ENCODE results near the gene GSK3A. TPM values are rescaled to one million over a fixed set of nuclear protein-coding genes. Genes with fewer than 3 reads are reported as not detected.
"Not testable (repeated sequence)": the region's sequence is repeated elsewhere in the genome, so short reads cannot be mapped to it uniquely, and the experiment has no call there.

Gene GSK3A
- total RNA-seq, 1 experiment from 2014 or later = 44.6 TPM

DNA sequence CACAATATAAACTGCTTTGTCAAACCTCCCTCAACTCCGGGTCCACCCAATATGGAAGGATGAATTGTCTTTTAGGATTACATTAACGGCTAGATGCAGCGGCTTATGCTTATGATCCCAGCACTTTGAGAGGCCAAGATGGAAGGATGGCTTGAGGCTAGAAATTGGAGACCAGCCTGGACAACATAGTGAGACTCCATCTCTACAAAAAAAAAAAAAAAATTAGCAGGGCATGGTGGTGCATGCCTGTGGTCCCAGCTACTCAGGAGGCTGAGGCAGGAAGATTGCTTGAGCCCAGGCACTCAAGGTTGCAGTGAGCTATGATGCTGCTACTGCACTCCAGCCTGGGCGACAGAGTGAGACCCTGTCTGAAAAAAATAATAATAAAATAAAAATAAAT, 23.7 kb upstream of the GSK3A start:
- intact Hi-C loops (cut with micrococcal nuclease; ENCODE audit: unreplicated experiment); H4K20me1 ChIP-seq (ENCODE audit: insufficient read depth); H3F3A ChIP-seq (ENCODE audit: insufficient read depth, low read depth); DNase-seq; H2AFZ ChIP-seq; H3K4me2 ChIP-seq; H3K27me3 ChIP-seq (ENCODE audit: insufficient read depth, low read depth); CTCF ChIA-PET; H3K27ac ChIP-seq; H3K9me2 ChIP-seq (ENCODE audit: insufficient read depth); BruUV-seq (replicated peaks); H3K4me3 ChIP-seq; H3K9me3 ChIP-seq (ENCODE audit: insufficient read depth, low read depth); H3K36me3 ChIP-seq (ENCODE audit: low read depth): not testable (repeated sequence)
- H3K79me2 ChIP-seq (ENCODE audit: low read depth) = peaks cover 14% of the 10 kb centered on the region
- H3K4me1 ChIP-seq (replicated peaks; ENCODE audit: insufficient read depth) = peaks cover 20% of the 10 kb centered on the region
- POLR2A ChIA-PET (ENCODE audit: unreplicated experiment) = interaction anchor here (0.5 to 0.9 kb wide), 2 partner anchors 11 to 23 kb away, joined by 4 to 7 read pairs; no protein-coding TSS in a partner anchor

DNA sequence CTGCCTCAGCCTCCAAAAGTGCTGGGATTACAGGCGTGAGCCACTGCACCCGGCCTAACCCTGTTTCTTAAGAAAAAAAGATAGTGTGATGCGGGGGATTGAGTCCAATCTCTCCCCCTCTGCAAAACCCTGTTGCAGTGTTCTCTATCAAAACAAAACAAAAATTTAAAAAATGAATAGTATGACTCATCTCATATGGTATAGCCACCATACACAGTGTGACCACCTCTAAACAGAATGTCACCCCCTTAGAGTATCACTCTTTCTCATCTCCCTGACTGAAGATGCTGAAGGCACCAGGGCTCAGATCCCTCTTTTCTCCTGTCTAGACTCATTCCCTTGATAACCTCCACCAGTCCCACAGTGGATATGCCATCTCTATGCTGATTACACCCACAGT, 19.4 kb upstream of the GSK3A start:
- ChIA-PET POLR2A (ENCODE audit: unreplicated experiment) (no interaction called here), CTCF (no interaction called here)
- no peaks in the 10 kb centered on the region for H4K20me1 ChIP-seq (ENCODE audit: insufficient read depth)
- H3K79me2 ChIP-seq (ENCODE audit: low read depth) = no peaks in the 10 kb centered on the region
- no peaks in the 10 kb centered on the region for H3K36me3 ChIP-seq (ENCODE audit: low read depth)
- H3K27ac ChIP-seq = no peak overlapping the region
- H3F3A ChIP-seq (ENCODE audit: insufficient read depth, low read depth) = peaks cover 13% of the 10 kb centered on the region
- DNase-seq = no peak
- intact Hi-C loops (cut with micrococcal nuclease; ENCODE audit: unreplicated experiment) = no loop called here
- H2AFZ ChIP-seq = no peak overlapping the region
- H3K9me3 ChIP-seq (ENCODE audit: insufficient read depth, low read depth) = no peaks in the 10 kb centered on the region
- no peak overlapping the region for H3K4me2 ChIP-seq
- TF ChIP-seq, protein P1, sequence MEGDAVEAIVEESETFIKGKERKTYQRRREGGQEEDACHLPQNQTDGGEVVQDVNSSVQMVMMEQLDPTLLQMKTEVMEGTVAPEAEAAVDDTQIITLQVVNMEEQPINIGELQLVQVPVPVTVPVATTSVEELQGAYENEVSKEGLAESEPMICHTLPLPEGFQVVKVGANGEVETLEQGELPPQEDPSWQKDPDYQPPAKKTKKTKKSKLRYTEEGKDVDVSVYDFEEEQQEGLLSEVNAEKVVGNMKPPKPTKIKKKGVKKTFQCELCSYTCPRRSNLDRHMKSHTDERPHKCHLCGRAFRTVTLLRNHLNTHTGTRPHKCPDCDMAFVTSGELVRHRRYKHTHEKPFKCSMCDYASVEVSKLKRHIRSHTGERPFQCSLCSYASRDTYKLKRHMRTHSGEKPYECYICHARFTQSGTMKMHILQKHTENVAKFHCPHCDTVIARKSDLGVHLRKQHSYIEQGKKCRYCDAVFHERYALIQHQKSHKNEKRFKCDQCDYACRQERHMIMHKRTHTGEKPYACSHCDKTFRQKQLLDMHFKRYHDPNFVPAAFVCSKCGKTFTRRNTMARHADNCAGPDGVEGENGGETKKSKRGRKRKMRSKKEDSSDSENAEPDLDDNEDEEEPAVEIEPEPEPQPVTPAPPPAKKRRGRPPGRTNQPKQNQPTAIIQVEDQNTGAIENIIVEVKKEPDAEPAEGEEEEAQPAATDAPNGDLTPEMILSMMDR (conservative IDR thresholded peaks at IDR 0.05) = no peak
- no peak for TF ChIP-seq EZH2 (IDR thresholded peaks at IDR 0.05; ENCODE audit: low read depth)
- H3K27me3 ChIP-seq (ENCODE audit: insufficient read depth, low read depth) = no peaks in the 10 kb centered on the region
- no peaks in the 10 kb centered on the region for H3K9me2 ChIP-seq (ENCODE audit: insufficient read depth)
- no peak overlapping the region for H3K4me3 ChIP-seq
- BruUV-seq (replicated peaks) = no TSS peak
- peaks cover 6% of the 10 kb centered on the region; the same call in 1 of the 2 replicates for H3K4me1 ChIP-seq (replicated peaks; ENCODE audit: insufficient read depth)

DNA sequence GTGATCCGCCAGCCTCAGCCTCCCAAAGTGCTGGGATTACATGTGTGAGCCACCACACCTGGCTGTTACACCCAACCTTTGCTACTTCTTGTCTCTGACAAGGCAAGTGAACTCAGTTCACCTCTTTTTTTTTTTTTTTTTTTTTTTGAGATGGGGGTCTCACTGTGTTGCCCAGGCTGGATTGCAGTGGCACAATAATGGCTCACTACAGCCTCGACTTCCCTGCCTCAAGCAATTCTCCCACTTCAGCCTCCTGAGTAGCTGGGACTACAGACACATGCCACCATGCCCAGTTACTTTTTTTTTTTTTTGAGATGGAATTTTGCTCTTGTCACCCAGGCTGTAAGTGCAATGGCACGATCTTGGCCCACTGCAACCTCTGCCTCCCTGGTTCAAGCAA, 15.4 kb upstream of the GSK3A start:
- H3K4me2 ChIP-seq; H4K20me1 ChIP-seq (ENCODE audit: insufficient read depth); DNase-seq; H3K27me3 ChIP-seq (ENCODE audit: insufficient read depth, low read depth); H3K27ac ChIP-seq; H3K36me3 ChIP-seq (ENCODE audit: low read depth); intact Hi-C loops (cut with micrococcal nuclease; ENCODE audit: unreplicated experiment); BruUV-seq (replicated peaks); H3K4me1 ChIP-seq (replicated peaks; ENCODE audit: insufficient read depth); H3K4me3 ChIP-seq; H2AFZ ChIP-seq; H3K9me2 ChIP-seq (ENCODE audit: insufficient read depth); H3K9me3 ChIP-seq (ENCODE audit: insufficient read depth, low read depth): not testable (repeated sequence)
- ChIA-PET POLR2A (ENCODE audit: unreplicated experiment) (interaction anchor here (0.6 kb wide), 1 partner anchor 182 kb away, joined by 4 read pairs; no protein-coding TSS in a partner anchor), CTCF (interaction anchor here (0.7 kb wide), 1 partner anchor 310 kb away, joined by 10 read pairs; no protein-coding TSS in a partner anchor)
- H3F3A ChIP-seq (ENCODE audit: insufficient read depth, low read depth) = peaks cover 18% of the 10 kb centered on the region
- H3K79me2 ChIP-seq (ENCODE audit: low read depth) = peaks cover 17% of the 10 kb centered on the region

DNA sequence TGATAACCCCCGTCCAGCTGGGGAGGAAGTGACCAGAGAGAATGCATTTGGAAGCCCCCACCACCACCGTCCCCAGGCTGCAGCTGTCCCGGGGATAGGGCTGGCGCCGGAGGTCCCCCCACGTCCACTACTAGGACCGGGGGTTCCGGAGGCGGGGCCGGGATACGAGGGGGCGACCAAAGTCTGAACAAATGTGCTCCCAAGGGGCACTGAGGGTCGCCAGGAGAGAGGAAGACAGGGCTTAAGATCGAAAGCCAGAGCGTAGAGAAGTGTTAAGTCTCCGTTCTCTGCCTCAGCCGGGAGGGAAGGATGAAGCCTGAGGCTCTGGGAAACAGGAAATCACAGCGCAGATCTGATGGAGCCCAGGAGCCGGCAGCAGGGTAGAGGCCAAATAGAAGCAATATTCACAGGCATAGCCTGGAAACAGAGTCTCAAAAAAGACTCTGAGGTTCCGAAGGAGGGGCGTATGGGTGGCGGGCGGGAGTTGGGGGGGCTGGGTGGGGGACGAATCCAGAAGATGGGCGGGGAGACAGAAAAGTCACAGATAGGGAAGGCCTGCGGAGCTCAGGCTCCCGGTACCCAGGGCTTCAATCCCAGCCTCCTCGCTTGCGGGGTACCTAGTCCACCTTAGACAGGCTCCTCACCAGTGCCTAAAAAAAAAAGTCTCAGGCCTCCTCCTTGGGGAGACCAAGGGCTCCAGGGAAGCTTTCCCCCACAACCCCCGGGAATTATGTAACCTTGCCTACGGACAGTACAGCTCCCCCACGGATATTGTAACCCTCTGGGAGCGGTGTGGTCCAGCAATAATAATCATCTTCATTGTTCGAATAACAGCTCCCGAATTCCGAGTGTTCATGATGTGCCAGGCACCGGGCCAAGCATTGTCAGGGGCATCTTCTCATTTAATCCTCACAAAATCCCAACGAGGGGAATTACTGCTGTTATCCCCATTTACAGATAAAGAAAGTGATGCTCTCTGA, 13.7 kb upstream of the GSK3A start:
- ChIA-PET CTCF (interaction anchor here (0.7 to 1.0 kb wide), 2 partner anchors 24 to 1565 kb away, joined by 3 to 5 read pairs; no protein-coding TSS in a partner anchor), POLR2A (ENCODE audit: unreplicated experiment) (interaction anchor here (0.7 kb wide), 1 partner anchor 13 kb away, joined by 7 read pairs; no protein-coding TSS in a partner anchor)
- H3F3A ChIP-seq (ENCODE audit: insufficient read depth, low read depth) = peaks cover 18% of the 10 kb centered on the region
- no peaks in the 10 kb centered on the region for H3K9me3 ChIP-seq (ENCODE audit: insufficient read depth, low read depth)
- H3K4me3 ChIP-seq = peak overlapping the region; percentile 98
- H3K9me2 ChIP-seq (ENCODE audit: insufficient read depth) = no peaks in the 10 kb centered on the region
- H3K36me3 ChIP-seq (ENCODE audit: low read depth) = no peaks in the 10 kb centered on the region
- intact Hi-C loops (cut with micrococcal nuclease; ENCODE audit: unreplicated experiment) = loop anchor here (1.0 kb wide), 1 partner anchor 12 kb away; no protein-coding TSS in a partner anchor
- no peaks in the 10 kb centered on the region for H3K27me3 ChIP-seq (ENCODE audit: insufficient read depth, low read depth)
- no peak overlapping the region for H3K27ac ChIP-seq
- no peaks in the 10 kb centered on the region for H4K20me1 ChIP-seq (ENCODE audit: insufficient read depth)
- DNase-seq = peak in 1 of 2 experiments; percentile 41
- peak overlapping the region; percentile 87 for H2AFZ ChIP-seq
- TF ChIP-seq, protein P1 (conservative IDR thresholded peaks at IDR 0.05) = no peak
- no peak for TF ChIP-seq EZH2 (IDR thresholded peaks at IDR 0.05; ENCODE audit: low read depth)
- H3K4me2 ChIP-seq = peak overlapping the region; percentile 95
- H3K4me1 ChIP-seq (replicated peaks; ENCODE audit: insufficient read depth) = peaks cover 13% of the 10 kb centered on the region
- peaks cover 31% of the 10 kb centered on the region for H3K79me2 ChIP-seq (ENCODE audit: low read depth)
- TSS peak; percentile 47 for BruUV-seq (replicated peaks)
